ENCODE measurements around the gene ISYNA1.

GRCh38 chr19:18486746-18487145 lies 48.8 kb upstream of the ISYNA1 start:
- TF ChIP-seq EZH2 (IDR thresholded peaks at IDR 0.05; ENCODE audit: insufficient read depth, low read length) (no peak), CTCF (IDR thresholded peaks at IDR 0.05; ENCODE audit: insufficient read depth, low read depth, low read length) (no peak)

All from astrocyte (in vitro differentiated cells and primary cell).